ENCODE data around the gene RCBTB2. TPM values are rescaled to one million over a fixed set of nuclear protein-coding genes. Genes with fewer than 3 reads are reported as not detected.

The RCBTB2 gene
- total RNA-seq (2022; extraction: Qiagen RNA extraction; ENCODE audit: low read depth), result 1.1 to 1.4 TPM (median 1.2 TPM) in 5 replicates

DNA sequence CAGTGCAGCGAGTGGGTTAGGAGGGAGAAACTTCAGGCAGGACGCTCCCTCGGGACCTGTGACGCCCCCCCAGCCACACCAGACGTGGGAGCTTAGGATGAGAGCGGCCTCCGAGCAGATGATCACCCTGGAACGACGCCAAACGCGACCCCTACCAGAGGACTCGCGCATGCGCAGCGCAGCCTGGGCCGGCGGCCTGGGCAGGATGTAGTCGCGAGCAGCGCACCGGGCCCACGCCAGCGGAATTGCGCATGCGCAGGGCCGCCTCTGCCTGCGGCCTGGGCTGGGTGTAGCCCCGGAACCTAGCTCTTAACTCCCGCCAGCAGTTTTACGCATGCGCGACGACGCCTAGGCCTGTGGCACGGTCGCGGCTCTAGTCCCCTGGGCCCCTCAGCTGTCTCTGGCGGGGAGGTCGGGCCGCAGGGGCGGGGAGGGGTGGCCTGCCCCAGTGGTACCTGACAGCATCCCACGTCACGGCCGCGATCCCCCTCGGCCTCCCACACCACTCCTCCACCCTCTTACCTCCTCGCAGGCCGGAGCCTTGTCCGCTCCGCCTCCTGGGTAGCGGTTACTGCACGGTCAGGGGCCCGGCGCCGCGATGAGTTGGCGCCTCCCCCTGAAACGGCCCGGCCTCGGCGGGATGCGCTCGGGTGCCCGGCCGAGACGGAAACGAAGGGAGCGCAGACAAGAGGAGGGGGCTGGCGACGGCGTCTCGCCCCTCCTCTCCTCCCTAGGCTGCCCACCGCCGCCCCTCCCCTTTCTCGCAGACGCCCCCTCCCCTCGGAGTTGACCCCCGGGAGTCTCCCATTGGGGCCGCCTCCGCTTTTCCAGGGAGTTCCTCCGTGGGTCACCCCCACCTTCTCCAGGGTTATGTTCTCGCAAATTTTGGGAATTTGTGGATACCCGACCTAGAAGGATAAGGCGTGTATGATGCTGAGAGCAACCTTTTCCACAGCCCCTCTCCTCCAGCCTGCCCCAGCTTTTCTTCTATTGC, at the start of gene RCBTB2:
RCBTB2 (minus strand) TSS at position 575 of the 994 bp plus-strand sequence. CDS start 11,141 bp downstream, outside the sequence.

Other genes with a start within 250 kb of the RCBTB2 start
- gene RB1, start 229.3 kb downstream of the RCBTB2 start, total RNA-seq (2022; extraction: Qiagen RNA extraction; ENCODE audit: low read depth), result 10.4 to 16.9 TPM (median 12.8 TPM) in 5 replicates
- gene LPAR6, start 120.0 kb downstream of the RCBTB2 start, total RNA-seq (2022; extraction: Qiagen RNA extraction; ENCODE audit: low read depth), result 0.18 to 1.5 TPM (median 0.82 TPM) in 5 replicates
- not detected in 5 replicates for gene CYSLTR2, start 120.8 kb upstream of the RCBTB2 start, total RNA-seq (2022; extraction: Qiagen RNA extraction; ENCODE audit: low read depth)

Measured in A549 treated with RU486 at 1 μM for 4 hours (cell line).